ENCODE measurements around the gene TSPAN18.

The TSPAN18 gene

GRCh38 chr11:44758983-44759382 is 32.2 kb downstream of the TSPAN18 start:
- no peaks in the 10 kb centered on the region for H3K9me3 Mint-ChIP-seq
- H3K4me1 Mint-ChIP-seq = peaks cover 21% of the 10 kb centered on the region
- no peak overlapping the region for H3K27ac Mint-ChIP-seq
- H3K36me3 Mint-ChIP-seq = peaks cover 14% of the 10 kb centered on the region
- no peaks in the 10 kb centered on the region for H3K27me3 Mint-ChIP-seq
- no peak overlapping the region for H3K4me3 Mint-ChIP-seq

- peaks cover 19% of the 10 kb centered on the region for H3K36me3 Mint-ChIP-seq
- no peak overlapping the region for H3K4me3 Mint-ChIP-seq
- H3K9me3 Mint-ChIP-seq = no peaks in the 10 kb centered on the region
- peaks cover 17% of the 10 kb centered on the region for H3K4me1 Mint-ChIP-seq
- H3K27ac Mint-ChIP-seq = peak overlapping the region; percentile 44
- no peaks in the 10 kb centered on the region for H3K27me3 Mint-ChIP-seq
Measured at GRCh38 chr11:44759743-44760476, 33.1 kb downstream of the TSPAN18 start.

- no peaks in the 10 kb centered on the region for H3K9me3 Mint-ChIP-seq
- peaks cover 17% of the 10 kb centered on the region for H3K4me1 Mint-ChIP-seq
- peak overlapping the region; percentile 44 for H3K27ac Mint-ChIP-seq
- no peaks in the 10 kb centered on the region for H3K27me3 Mint-ChIP-seq
- H3K4me3 Mint-ChIP-seq = no peak overlapping the region
- peaks cover 19% of the 10 kb centered on the region for H3K36me3 Mint-ChIP-seq
Measured at GRCh38 chr11:44760477-44760872, 33.7 kb downstream of the TSPAN18 start.

GRCh38 chr11:44760917-44761550 is 34.3 kb downstream of the TSPAN18 start:
- Mint-ChIP-seq H3K36me3 (peaks cover 23% of the 10 kb centered on the region), H3K27me3 (no peaks in the 10 kb centered on the region), H3K4me3 (no peak overlapping the region), H3K27ac (no peak overlapping the region), H3K9me3 (no peaks in the 10 kb centered on the region), H3K4me1 (peaks cover 17% of the 10 kb centered on the region)

- Mint-ChIP-seq H3K36me3 (peaks cover 22% of the 10 kb centered on the region), H3K27me3 (no peaks in the 10 kb centered on the region), H3K4me1 (peaks cover 17% of the 10 kb centered on the region), H3K4me3 (no peak overlapping the region), H3K27ac (no peak overlapping the region), H3K9me3 (no peaks in the 10 kb centered on the region)
Measured at GRCh38 chr11:44761551-44761961, 34.8 kb downstream of the TSPAN18 start.

GRCh38 chr11:44763121-44763820 is 36.5 kb downstream of the TSPAN18 start:
- H3K27ac Mint-ChIP-seq = no peak overlapping the region

GRCh38 chr11:44764583-44764982 is 37.8 kb downstream of the TSPAN18 start:
- H3K27ac Mint-ChIP-seq = no peak overlapping the region

More at GRCh38 chr11:44763121-44763820, 36.5 kb downstream of the TSPAN18 start:
- Mint-ChIP-seq H3K4me3 (no peak overlapping the region), H3K36me3 (peaks cover 32% of the 10 kb centered on the region), H3K4me1 (peaks cover 17% of the 10 kb centered on the region), H3K9me3 (no peaks in the 10 kb centered on the region), H3K27me3 (no peaks in the 10 kb centered on the region)

GRCh38 chr11:44765026-44765595 is 38.3 kb downstream of the TSPAN18 start:
- Mint-ChIP-seq H3K36me3 (peaks cover 35% of the 10 kb centered on the region), H3K4me3 (no peak overlapping the region), H3K4me1 (peaks cover 19% of the 10 kb centered on the region), H3K27me3 (no peaks in the 10 kb centered on the region), H3K9me3 (no peaks in the 10 kb centered on the region), H3K27ac (no peak overlapping the region)

More at GRCh38 chr11:44764583-44764982, 37.8 kb downstream of the TSPAN18 start:
- Mint-ChIP-seq H3K9me3 (no peaks in the 10 kb centered on the region), H3K36me3 (peaks cover 36% of the 10 kb centered on the region), H3K4me3 (no peak overlapping the region), H3K4me1 (peaks cover 19% of the 10 kb centered on the region), H3K27me3 (no peaks in the 10 kb centered on the region)

GRCh38 chr11:44765676-44766075 is 38.9 kb downstream of the TSPAN18 start:
- peaks cover 40% of the 10 kb centered on the region for H3K36me3 Mint-ChIP-seq
- H3K9me3 Mint-ChIP-seq = no peaks in the 10 kb centered on the region
- peaks cover 20% of the 10 kb centered on the region for H3K4me1 Mint-ChIP-seq
- H3K27ac Mint-ChIP-seq = no peak overlapping the region
- H3K27me3 Mint-ChIP-seq = no peaks in the 10 kb centered on the region
- H3K4me3 Mint-ChIP-seq = no peak overlapping the region

GRCh38 chr11:44766112-44766971 is 39.6 kb downstream of the TSPAN18 start:
- peaks cover 24% of the 10 kb centered on the region for H3K4me1 Mint-ChIP-seq
- H3K27ac Mint-ChIP-seq = no peak overlapping the region
- no peak overlapping the region for H3K4me3 Mint-ChIP-seq
- no peaks in the 10 kb centered on the region for H3K27me3 Mint-ChIP-seq
- H3K9me3 Mint-ChIP-seq = no peaks in the 10 kb centered on the region
- H3K36me3 Mint-ChIP-seq = peaks cover 40% of the 10 kb centered on the region

GRCh38 chr11:44766972-44767278 is 40.2 kb downstream of the TSPAN18 start:
- no peaks in the 10 kb centered on the region for H3K9me3 Mint-ChIP-seq
- H3K36me3 Mint-ChIP-seq = peaks cover 40% of the 10 kb centered on the region
- peaks cover 24% of the 10 kb centered on the region for H3K4me1 Mint-ChIP-seq
- H3K27ac Mint-ChIP-seq = no peak overlapping the region
- H3K27me3 Mint-ChIP-seq = no peaks in the 10 kb centered on the region
- H3K4me3 Mint-ChIP-seq = no peak overlapping the region

GRCh38 chr11:44767421-44767820 is 40.7 kb downstream of the TSPAN18 start:
- H3K4me1 Mint-ChIP-seq = peaks cover 24% of the 10 kb centered on the region
- H3K27me3 Mint-ChIP-seq = no peaks in the 10 kb centered on the region
- H3K9me3 Mint-ChIP-seq = no peaks in the 10 kb centered on the region
- peaks cover 40% of the 10 kb centered on the region for H3K36me3 Mint-ChIP-seq
- H3K4me3 Mint-ChIP-seq = no peak overlapping the region
- H3K27ac Mint-ChIP-seq = no peak overlapping the region

GRCh38 chr11:44770401-44770800 is 43.6 kb downstream of the TSPAN18 start:
- Mint-ChIP-seq H3K27ac (peak overlapping the region; percentile 73), H3K36me3 (peaks cover 33% of the 10 kb centered on the region), H3K9me3 (no peaks in the 10 kb centered on the region), H3K4me3 (no peak overlapping the region), H3K27me3 (no peaks in the 10 kb centered on the region), H3K4me1 (peaks cover 29% of the 10 kb centered on the region)

- peaks cover 31% of the 10 kb centered on the region for H3K4me1 Mint-ChIP-seq
- H3K27me3 Mint-ChIP-seq = no peaks in the 10 kb centered on the region
- H3K4me3 Mint-ChIP-seq = no peak overlapping the region
- H3K9me3 Mint-ChIP-seq = no peaks in the 10 kb centered on the region
- H3K27ac Mint-ChIP-seq = no peak overlapping the region
- peaks cover 29% of the 10 kb centered on the region for H3K36me3 Mint-ChIP-seq
Measured at GRCh38 chr11:44771252-44771734, 44.5 kb downstream of the TSPAN18 start.

- Mint-ChIP-seq H3K9me3 (no peaks in the 10 kb centered on the region), H3K27ac (no peak overlapping the region), H3K36me3 (peaks cover 26% of the 10 kb centered on the region), H3K27me3 (no peaks in the 10 kb centered on the region), H3K4me3 (no peak overlapping the region), H3K4me1 (peaks cover 31% of the 10 kb centered on the region)
Measured at GRCh38 chr11:44771841-44772240, 45.1 kb downstream of the TSPAN18 start.
